Hypothalamus (tissue), 51 donors: Measurements from ENCODE around the gene PRDM10.

ENCODE experiments used
- DNase-seq, 51 donors: peaks; one replicate each; lab custom pipeline; 2025; lab: John Stamatoyannopoulos, UW

Gene PRDM10

GRCh38 chr11:129948926-129949466, 53.6 kb downstream of the PRDM10 start:
- no peak for DNase-seq

- no peak for DNase-seq
These were observed 55.2 kb downstream of the PRDM10 start for GRCh38 chr11:129947474-129947873.

- DNase-seq, result no peak
These were observed 55.7 kb downstream of the PRDM10 start for GRCh38 chr11:129946965-129947364.

- no peak for DNase-seq
These were observed 56.4 kb downstream of the PRDM10 start for GRCh38 chr11:129946256-129946655.

GRCh38 chr11:129945373-129945772, 57.3 kb downstream of the PRDM10 start:
- no peak for DNase-seq

- no peak for DNase-seq
These were observed 57.9 kb downstream of the PRDM10 start for GRCh38 chr11:129944696-129945095.

- DNase-seq, result no peak
These were observed 59.6 kb downstream of the PRDM10 start for GRCh38 chr11:129943036-129943435.

- no peak for DNase-seq
These were observed 63.1 kb downstream of the PRDM10 start for GRCh38 chr11:129939510-129939909.

GRCh38 chr11:129938764-129939163, 63.9 kb downstream of the PRDM10 start:
- DNase-seq, result no peak

- DNase-seq, result no peak
These were observed 64.9 kb downstream of the PRDM10 start for GRCh38 chr11:129937592-129938238.

- no peak for DNase-seq
These were observed 66.9 kb downstream of the PRDM10 start for GRCh38 chr11:129935723-129936122.

GRCh38 chr11:129933891-129934290, 68.7 kb downstream of the PRDM10 start:
- no peak for DNase-seq

GRCh38 chr11:129933262-129933661, 69.4 kb downstream of the PRDM10 start:
- DNase-seq, result no peak

- DNase-seq, result no peak
These were observed 70.1 kb downstream of the PRDM10 start for GRCh38 chr11:129932381-129933067.

- DNase-seq, result no peak
These were observed 71.9 kb downstream of the PRDM10 start for GRCh38 chr11:129930743-129931142.

GRCh38 chr11:129930296-129930695, 72.3 kb downstream of the PRDM10 start:
- DNase-seq, result no peak

- DNase-seq, result no peak
These were observed 72.9 kb downstream of the PRDM10 start for GRCh38 chr11:129929721-129930120.

GRCh38 chr11:129928923-129929692, 73.5 kb downstream of the PRDM10 start:
- no peak for DNase-seq

- no peak for DNase-seq
These were observed 80.0 kb downstream of the PRDM10 start for GRCh38 chr11:129922674-129923073.

GRCh38 chr11:129918361-129918760, 84.3 kb downstream of the PRDM10 start:
- DNase-seq, result no peak

- DNase-seq, result no peak
These were observed 85.4 kb downstream of the PRDM10 start for GRCh38 chr11:129917231-129917630.
